Ectodermal cell (in vitro differentiated cells): Measurements from ENCODE around the gene PPM1M.

Source experiments
- H3K27ac ChIP-seq: 2 replicates; pipeline ENCODE4 v1.7.0; 2013; ENCODE audit warnings: mild to moderate bottlenecking, low read depth, low read length; ENCODE audit not compliant: insufficient read depth, poor library complexity, severe bottlenecking
- H3K27me3 ChIP-seq: 2 replicates; pipeline ENCODE4 v1.7.0; 2013; ENCODE audit warnings: mild to moderate bottlenecking, low read length; ENCODE audit not compliant: insufficient read depth, control insufficient read depth, poor library complexity, severe bottlenecking
- H3K36me3 ChIP-seq: one replicate; pipeline ENCODE4 v1.7.0; 2013; ENCODE audit warnings: low read length; ENCODE audit not compliant: control insufficient read depth, insufficient read depth
- H3K4me1 ChIP-seq: one replicate; pipeline ENCODE4 v1.7.0; 2013; ENCODE audit warnings: low read length; ENCODE audit not compliant: control insufficient read depth, insufficient read depth
- H3K4me3 ChIP-seq: 2 replicates; pipeline ENCODE4 v1.7.0; 2013; ENCODE audit warnings: low read depth, low read length, control low read depth; ENCODE audit not compliant: insufficient read depth
- H3K9me3 ChIP-seq: 2 replicates; pipeline ENCODE4 v1.7.0; 2013; ENCODE audit warnings: mild to moderate bottlenecking, low read length, moderate library complexity; ENCODE audit not compliant: control insufficient read depth
- WGBS, 2 experiments: methylation state at CpG; one replicate each; pipeline ENCODE4 v1.1.7; 2013; ENCODE audit warnings: missing lambda C conversion rate in 2 of 2; 5-methylcytosine and 5-hydroxymethylcytosine counted together

The PPM1M gene

DNA sequence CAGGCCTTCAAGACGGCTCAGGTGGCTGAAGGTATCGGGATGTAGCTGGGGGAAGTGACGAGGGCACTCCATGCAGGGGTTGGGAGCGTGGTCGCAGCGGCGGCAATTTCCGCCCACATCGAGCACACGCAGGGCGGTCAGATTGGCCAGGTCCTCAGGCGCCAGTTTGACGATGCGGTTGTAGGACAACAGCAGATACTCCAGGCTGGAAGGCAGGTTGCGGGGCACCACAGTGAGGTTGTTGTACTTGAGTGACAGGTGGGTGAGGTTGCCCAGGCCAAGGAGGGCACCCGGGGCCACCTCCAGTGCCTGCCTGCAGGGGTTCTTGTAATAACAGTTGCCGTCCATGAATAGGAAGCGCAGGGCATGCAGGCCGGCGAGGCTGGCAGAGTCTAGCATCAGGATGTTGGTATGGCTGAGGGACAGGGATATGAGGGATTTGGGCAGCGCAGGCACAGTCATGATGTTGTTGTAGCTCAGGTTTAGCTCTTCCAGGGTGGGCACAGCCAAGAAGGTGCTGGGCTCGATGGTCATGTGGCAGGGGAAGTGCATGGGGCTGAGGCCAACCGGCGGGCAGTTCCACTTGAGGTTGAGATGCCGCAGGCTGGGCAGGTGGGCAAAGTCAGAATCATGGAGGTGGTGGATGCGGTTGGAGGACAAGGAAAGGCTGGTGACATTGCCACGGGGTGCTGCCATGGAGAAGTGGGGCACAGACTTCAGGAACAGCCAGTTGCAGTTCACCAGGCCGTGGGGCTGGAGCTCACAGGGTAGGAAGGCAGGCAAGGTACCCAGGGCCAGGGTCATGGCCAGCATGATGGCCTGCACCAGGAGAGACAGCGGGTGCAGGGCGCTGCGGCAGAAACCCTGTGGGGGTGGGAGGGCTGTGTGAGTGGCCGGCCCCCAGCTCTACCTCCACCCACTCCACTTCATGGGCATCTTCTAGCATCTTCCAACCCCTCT is 21.8 kb upstream of the PPM1M start:
- WGBS, 2 experiments = 94 to 95% methylated on average over 32 of the region's 32 CpGs
- H3K4me3 ChIP-seq = no peak overlapping the region

DNA sequence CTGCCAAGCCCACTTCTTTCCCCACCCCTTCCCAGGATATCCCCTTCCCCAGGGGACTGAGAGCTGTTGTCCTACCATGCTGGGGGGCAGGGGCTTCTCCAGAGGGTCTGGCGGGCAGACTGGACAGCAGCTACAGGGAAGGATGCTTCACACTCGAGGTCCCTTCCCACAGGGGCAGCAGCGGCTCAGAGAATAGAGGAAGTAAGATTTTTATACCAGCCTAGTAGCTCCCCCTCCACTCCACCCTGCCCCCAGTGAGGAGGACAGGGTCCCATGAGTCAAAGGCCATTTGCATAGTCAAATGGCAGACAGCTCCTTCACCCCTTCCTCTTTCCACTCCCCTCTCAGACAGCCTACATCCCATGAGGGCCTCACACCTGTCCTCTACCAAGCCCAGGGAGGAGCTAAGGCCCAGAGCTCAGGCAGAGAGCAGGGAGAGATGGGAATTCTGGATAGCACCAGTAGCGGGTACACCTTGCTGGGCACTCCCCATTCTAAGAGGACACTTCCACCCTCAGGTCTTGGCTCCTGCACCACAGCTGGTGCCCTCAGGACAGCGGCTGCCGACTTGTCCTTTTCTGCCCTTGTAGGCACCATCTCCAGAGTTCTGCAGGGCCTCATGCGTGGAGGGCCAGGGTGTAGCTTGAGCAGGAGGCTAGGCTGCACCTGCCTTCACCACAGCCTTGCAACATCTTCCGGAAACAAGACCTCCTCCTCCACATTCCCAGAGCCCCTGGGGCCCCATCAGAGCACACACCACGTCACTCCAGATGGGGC is 19.9 kb upstream of the PPM1M start, which contains the start of gene TLR9:
Gene TLR9 (minus strand): TSS at position 194 of the 777 bp plus-strand sequence. CDS start 116 bp downstream, at position 78.
- Histone ChIP-seq H3K4me3 (no peak within 1 kb of the TSS), H3K36me3 (no peaks in the 10 kb centered on the region), H3K9me3 (no peaks in the 10 kb centered on the region), H3K27me3 (no peaks in the 10 kb centered on the region), H3K27ac (no peak within 1 kb of the TSS), H3K4me1 (no peaks in the 10 kb centered on the region)
- 85 to 90% methylated on average over 9 of the region's 9 CpGs for WGBS, 2 experiments

More for the DNA sequence above, 21.8 kb upstream of the PPM1M start:
- Histone ChIP-seq H3K9me3 (no peaks in the 10 kb centered on the region), H3K36me3 (no peaks in the 10 kb centered on the region), H3K27me3 (no peaks in the 10 kb centered on the region), H3K4me1 (no peaks in the 10 kb centered on the region), H3K27ac (no peak overlapping the region)

DNA sequence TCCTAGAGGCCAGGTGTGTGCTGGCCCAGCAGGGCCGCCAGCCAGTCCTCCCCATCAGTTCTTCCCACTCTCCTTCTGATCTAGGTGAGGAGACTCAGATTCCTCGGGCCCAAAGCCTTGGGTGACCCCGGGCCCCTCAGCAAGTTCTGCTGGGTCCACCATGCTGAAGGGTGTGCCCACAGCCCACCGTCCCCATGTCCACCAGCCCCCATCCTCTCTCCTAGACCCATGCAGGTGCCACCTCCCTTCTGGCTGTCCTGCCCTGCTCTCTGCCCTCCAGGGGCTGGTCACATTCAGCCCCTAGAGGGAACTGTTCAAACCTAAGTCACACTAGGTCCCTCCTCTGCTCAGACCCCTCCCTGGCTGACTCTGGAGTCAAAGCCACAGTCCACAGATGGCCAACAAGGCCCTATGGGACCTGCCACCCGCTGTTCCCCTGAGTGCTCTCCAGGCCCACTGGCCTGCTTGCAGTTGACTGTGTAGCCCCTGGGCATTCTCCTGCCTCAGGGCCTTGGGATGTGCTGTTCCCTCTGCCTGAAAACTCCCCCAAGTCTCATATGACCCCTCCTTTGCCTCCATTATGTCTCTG is 19.2 kb upstream of the PPM1M start:
- no peaks in the 10 kb centered on the region for H3K27me3 ChIP-seq
- no peaks in the 10 kb centered on the region for H3K9me3 ChIP-seq
- H3K4me1 ChIP-seq = no peaks in the 10 kb centered on the region
- H3K36me3 ChIP-seq = no peaks in the 10 kb centered on the region
- no peak overlapping the region for H3K4me3 ChIP-seq
- WGBS, 2 experiments = 92 to 94% methylated on average over 5 of the region's 5 CpGs
- H3K27ac ChIP-seq = no peak overlapping the region

DNA sequence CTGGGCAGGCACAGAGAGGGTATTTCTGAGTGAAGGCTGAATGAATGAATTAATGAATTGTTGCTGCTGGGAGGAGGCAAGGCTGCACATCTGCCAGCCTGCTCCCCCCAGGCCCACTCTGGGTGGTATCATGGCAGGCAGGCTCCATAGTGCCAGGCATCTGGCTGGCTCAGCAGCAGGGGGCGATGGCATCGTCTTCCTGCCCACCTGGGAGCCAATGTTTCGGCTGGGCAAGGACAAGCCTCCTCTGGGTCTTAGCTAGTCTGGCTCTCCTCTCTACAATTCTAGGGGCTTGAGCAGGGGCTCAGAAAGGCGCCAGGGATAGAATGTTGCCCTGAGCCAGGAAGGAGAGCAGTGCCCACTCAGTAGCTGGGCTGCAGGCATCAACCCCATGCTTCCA is 18.4 kb upstream of the PPM1M start:
- H3K27me3 ChIP-seq = no peaks in the 10 kb centered on the region
- H3K9me3 ChIP-seq = no peaks in the 10 kb centered on the region
- H3K36me3 ChIP-seq = no peaks in the 10 kb centered on the region
- H3K4me3 ChIP-seq = no peak overlapping the region
- H3K4me1 ChIP-seq = no peaks in the 10 kb centered on the region
- H3K27ac ChIP-seq = no peak overlapping the region
- 72 to 78% methylated on average over 4 of the region's 4 CpGs for WGBS, 2 experiments

DNA sequence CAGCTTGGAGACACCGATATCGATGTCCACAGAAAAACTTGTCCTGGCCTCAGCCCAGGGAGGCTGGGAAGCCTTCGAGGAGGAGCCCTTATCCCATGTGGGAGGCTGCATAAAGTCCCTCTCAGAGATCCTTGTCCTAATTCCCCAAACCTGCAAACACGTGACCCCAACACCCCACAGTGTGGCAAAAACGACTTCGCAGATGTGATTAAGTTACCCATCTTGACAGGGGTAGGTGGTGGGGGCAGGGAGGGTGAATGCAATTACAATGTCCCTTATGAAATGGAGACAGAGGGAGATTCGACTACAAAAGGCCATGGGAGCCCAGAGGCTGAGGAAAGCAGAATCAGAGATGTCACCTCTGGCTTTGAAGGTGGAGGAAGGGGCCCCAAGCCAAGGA is 17.8 kb upstream of the PPM1M start:
- H3K9me3 ChIP-seq = no peaks in the 10 kb centered on the region
- no peak overlapping the region for H3K27ac ChIP-seq
- no peaks in the 10 kb centered on the region for H3K27me3 ChIP-seq
- no peak overlapping the region for H3K4me3 ChIP-seq
- H3K4me1 ChIP-seq = no peaks in the 10 kb centered on the region
- 92% methylated on average over 6 to 7 of the region's 7 CpGs for WGBS, 2 experiments
- H3K36me3 ChIP-seq = no peaks in the 10 kb centered on the region

DNA sequence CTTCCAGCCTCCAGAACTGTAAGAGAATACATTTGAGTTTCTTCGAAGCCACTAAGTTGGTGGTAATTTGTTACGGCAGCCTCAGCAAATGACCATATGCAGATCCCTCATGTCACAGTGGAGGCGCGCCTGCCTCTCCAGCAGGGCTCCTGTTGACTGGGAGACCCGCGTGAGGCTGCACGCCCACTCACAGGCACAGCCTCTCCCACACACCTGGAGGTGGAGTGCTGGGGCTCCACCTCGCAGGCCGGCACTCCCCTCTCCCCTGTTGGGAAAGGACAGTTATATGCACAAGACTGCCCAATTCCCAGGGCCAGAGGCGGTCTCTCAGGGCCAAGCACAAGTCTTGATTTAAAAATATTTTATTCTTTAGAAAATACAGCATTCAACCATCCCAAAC is 17.3 kb upstream of the PPM1M start:
- H3K4me1 ChIP-seq = no peaks in the 10 kb centered on the region
- WGBS, 2 experiments = 86 to 88% methylated on average over 10 of the region's 10 CpGs
- H3K4me3 ChIP-seq = no peak overlapping the region
- no peaks in the 10 kb centered on the region for H3K9me3 ChIP-seq
- H3K27ac ChIP-seq = no peak overlapping the region
- H3K36me3 ChIP-seq = no peaks in the 10 kb centered on the region
- H3K27me3 ChIP-seq = no peaks in the 10 kb centered on the region

DNA sequence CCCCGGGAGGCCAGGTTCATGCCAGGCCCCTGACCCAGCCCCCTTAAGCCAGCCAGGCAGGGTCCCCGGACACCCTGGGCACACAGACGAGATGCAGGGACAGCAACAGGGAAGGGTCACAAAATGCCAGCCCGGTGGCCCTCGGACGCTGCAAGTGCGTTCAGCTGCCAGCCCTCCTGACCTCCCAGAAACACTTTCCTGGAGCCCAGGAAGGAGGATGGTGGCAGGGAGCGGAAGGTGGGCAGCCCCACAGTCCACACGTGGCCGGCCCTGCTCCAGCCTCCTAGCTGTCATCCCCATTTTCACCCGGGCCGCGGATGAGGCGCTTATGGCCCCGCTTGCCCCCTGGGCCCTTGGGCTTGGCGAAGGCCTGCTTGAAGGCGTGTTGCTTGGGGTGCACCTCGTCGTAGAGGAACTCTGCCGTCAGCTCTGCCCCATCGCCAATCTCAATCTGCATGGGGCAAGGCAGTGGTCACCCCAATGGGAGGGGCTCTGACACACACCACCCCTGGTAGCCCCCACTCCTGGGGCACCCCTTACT is 16.7 kb upstream of the PPM1M start:
- no peak overlapping the region for H3K27ac ChIP-seq
- no peaks in the 10 kb centered on the region for H3K27me3 ChIP-seq
- H3K4me3 ChIP-seq = no peak overlapping the region
- WGBS, 2 experiments = 95% methylated on average over 21 of the region's 21 CpGs
- no peaks in the 10 kb centered on the region for H3K36me3 ChIP-seq
- H3K4me1 ChIP-seq = no peaks in the 10 kb centered on the region
- H3K9me3 ChIP-seq = no peaks in the 10 kb centered on the region

DNA sequence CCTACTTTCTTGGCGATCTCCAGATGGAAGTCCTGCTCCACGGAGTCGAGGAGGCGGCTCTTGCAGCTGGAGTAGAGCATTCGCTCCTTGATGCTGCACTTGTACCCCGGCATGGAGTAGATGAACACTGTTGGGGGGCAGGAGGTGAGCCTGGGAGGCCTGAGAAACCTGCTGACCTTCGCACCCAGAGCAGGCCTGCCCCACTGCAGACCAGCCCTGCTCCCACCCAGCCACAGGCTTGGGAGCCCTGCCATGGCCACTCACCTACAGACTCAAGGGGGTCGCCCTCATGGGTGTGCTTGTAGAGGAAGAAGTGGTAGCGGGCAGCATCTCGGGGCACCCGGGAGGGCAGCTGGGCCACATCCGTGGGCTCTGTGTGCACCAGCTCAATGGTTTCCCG is 15.9 kb upstream of the PPM1M start:
- H3K27ac ChIP-seq = no peak overlapping the region
- whole genome bisulfite sequencing, 2 experiments = 93 to 94% methylated on average over 13 of the region's 13 CpGs
- H3K4me3 ChIP-seq = no peak overlapping the region
- no peaks in the 10 kb centered on the region for H3K27me3 ChIP-seq
- H3K9me3 ChIP-seq = no peaks in the 10 kb centered on the region
- no peaks in the 10 kb centered on the region for H3K4me1 ChIP-seq
- H3K36me3 ChIP-seq = no peaks in the 10 kb centered on the region

DNA sequence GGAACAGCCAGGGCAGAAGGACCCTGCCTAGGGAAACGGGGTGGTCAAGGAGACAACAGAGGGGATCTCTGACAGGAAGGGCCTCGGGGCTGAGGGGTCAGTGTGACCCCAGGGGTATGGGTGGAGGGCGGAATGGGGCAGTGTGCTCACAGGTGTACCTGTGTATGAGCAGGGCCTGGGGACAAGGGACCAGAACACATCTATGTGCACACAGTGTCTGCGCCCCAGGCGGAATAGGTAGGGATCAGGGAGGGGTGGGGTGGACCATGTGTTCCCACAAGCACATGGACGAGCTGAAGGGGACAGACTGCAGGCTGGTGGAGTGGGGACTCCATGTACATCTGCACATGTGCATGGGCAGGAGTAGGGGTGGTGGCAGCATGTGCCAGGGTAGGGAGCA is 15.1 kb upstream of the PPM1M start:
- 93 to 94% methylated on average over 6 of the region's 6 CpGs for WGBS, 2 experiments
- Histone ChIP-seq H3K4me1 (no peaks in the 10 kb centered on the region), H3K27me3 (no peaks in the 10 kb centered on the region), H3K4me3 (no peak overlapping the region), H3K9me3 (no peaks in the 10 kb centered on the region), H3K36me3 (no peaks in the 10 kb centered on the region), H3K27ac (no peak overlapping the region)
